GM21737 (cell line): Measurements from ENCODE around the gene ADAM19.

Experiments
- ATAC-seq: cut with Tn5 transposase; IDR thresholded peaks from one replicate; pipeline ENCODE4 v1.9.1; 2021; ENCODE audit warnings: mild to moderate bottlenecking, moderate library complexity; ENCODE audit not compliant: unreplicated experiment

The ADAM19 gene

GRCh38 chr5:157520911-157521703 lies 54.5 kb downstream of the ADAM19 start:
- ATAC-seq = no peak

- ATAC-seq = no peak
These were observed 55.9 kb downstream of the ADAM19 start for GRCh38 chr5:157519579-157520253.

GRCh38 chr5:157518963-157519362 lies 56.6 kb downstream of the ADAM19 start:
- no peak for ATAC-seq

- ATAC-seq = no peak
These were observed 58.8 kb downstream of the ADAM19 start for GRCh38 chr5:157516626-157517325.

- ATAC-seq = no peak
These were observed 59.6 kb downstream of the ADAM19 start for GRCh38 chr5:157516006-157516405.

- ATAC-seq = no peak
These were observed 60.6 kb downstream of the ADAM19 start for GRCh38 chr5:157514974-157515373.

GRCh38 chr5:157513182-157513581 lies 62.4 kb downstream of the ADAM19 start:
- ATAC-seq = no peak

GRCh38 chr5:157511651-157512644 lies 63.6 kb downstream of the ADAM19 start:
- no peak for ATAC-seq

GRCh38 chr5:157510682-157511081 lies 64.9 kb downstream of the ADAM19 start:
- ATAC-seq = no peak

- no peak for ATAC-seq
These were observed 66.0 kb downstream of the ADAM19 start for GRCh38 chr5:157509587-157509986.

- no peak for ATAC-seq
These were observed 66.5 kb downstream of the ADAM19 start for GRCh38 chr5:157509093-157509492.

- no peak for ATAC-seq
These were observed 68.4 kb downstream of the ADAM19 start for GRCh38 chr5:157506981-157507780.

- ATAC-seq = no peak
These were observed 69.4 kb downstream of the ADAM19 start for GRCh38 chr5:157506066-157506590.

- ATAC-seq = no peak
These were observed 70.1 kb downstream of the ADAM19 start for GRCh38 chr5:157505496-157505895.

GRCh38 chr5:157504053-157504452 lies 71.5 kb downstream of the ADAM19 start:
- no peak for ATAC-seq

- peak; percentile 74 for ATAC-seq
These were observed 73.4 kb downstream of the ADAM19 start for GRCh38 chr5:157502143-157502647.

- ATAC-seq = no peak
These were observed 77.5 kb downstream of the ADAM19 start for GRCh38 chr5:157497875-157498611.

GRCh38 chr5:157496864-157497263 lies 78.7 kb downstream of the ADAM19 start:
- ATAC-seq = no peak
